GM15510 (cell line): ENCODE measurements around the gene HSPB7.

ENCODE experiments used
- POLR2A ChIP-seq: IDR thresholded peaks from 3 replicates; pipeline ENCODE4 v1.6.1; 2011; ENCODE audit warnings: borderline replicate concordance; ENCODE audit not compliant: insufficient read length; ENCODE audit errors: extremely low read depth

The HSPB7 gene

GRCh38 chr1:15970911-15971310 lies 46.9 kb downstream of the HSPB7 start:
- no peak for TF ChIP-seq POLR2A

GRCh38 chr1:15969321-15969880 lies 48.4 kb downstream of the HSPB7 start:
- TF ChIP-seq POLR2A = no peak

GRCh38 chr1:15968172-15968571 lies 49.7 kb downstream of the HSPB7 start:
- TF ChIP-seq POLR2A = no peak

- TF ChIP-seq POLR2A = no peak
These were observed 50.9 kb downstream of the HSPB7 start for GRCh38 chr1:15966956-15967344.

- TF ChIP-seq POLR2A = peak; percentile 27
These were observed 51.5 kb downstream of the HSPB7 start for GRCh38 chr1:15966081-15966955.

- TF ChIP-seq POLR2A = peak; percentile 14
These were observed 52.5 kb downstream of the HSPB7 start for GRCh38 chr1:15965228-15965767.
